OCI-M2 (cell line): ENCODE measurements around the gene RHOC.
A peak's percentile ranks its signal among the peaks of the same experiment; 100 is the strongest.

Experiments
- DNase-seq: peaks from one replicate; lab custom pipeline; 2025; ENCODE audit not compliant: unreplicated experiment; lab: John Stamatoyannopoulos, UW

Gene RHOC

GRCh38 chr1:112718691-112719418, 11.9 kb upstream of the RHOC start:
- no peak for DNase-seq

GRCh38 chr1:112717263-112717873, 10.4 kb upstream of the RHOC start:
- DNase-seq, result no peak

- peak; percentile 67 for DNase-seq
Measured at GRCh38 chr1:112716133-112716720, 9.3 kb upstream of the RHOC start.

GRCh38 chr1:112715264-112716053, 8.5 kb upstream of the RHOC start, which contains the start of gene PPM1J:
Gene PPM1J, minus strand, starts transcription at chr1:112715332. Its CDS starts 31 bp downstream, at chr1:112715301.
- DNase-seq, result peak; percentile 46

GRCh38 chr1:112714313-112715263, 7.7 kb upstream of the RHOC start:
- no peak for DNase-seq

- DNase-seq, result no peak
Measured at GRCh38 chr1:112713466-112714312, 6.8 kb upstream of the RHOC start.

- no peak for DNase-seq
Measured at GRCh38 chr1:112712701-112713128, 5.8 kb upstream of the RHOC start.

- no peak for DNase-seq
Measured at GRCh38 chr1:112712191-112712590, 5.3 kb upstream of the RHOC start.

GRCh38 chr1:112711670-112712069, 4.7 kb upstream of the RHOC start:
- no peak for DNase-seq

GRCh38 chr1:112711041-112711440, 4.1 kb upstream of the RHOC start:
- no peak for DNase-seq

- no peak for DNase-seq
Measured at GRCh38 chr1:112710586-112710985, 3.7 kb upstream of the RHOC start.

- DNase-seq, result no peak
Measured at GRCh38 chr1:112710159-112710558, 3.2 kb upstream of the RHOC start.

- DNase-seq, result no peak
Measured at GRCh38 chr1:112708489-112708888, 1.6 kb upstream of the RHOC start.

- no peak for DNase-seq
Measured at GRCh38 chr1:112708002-112708448, 1.1 kb upstream of the RHOC start.

GRCh38 chr1:112707221-112708001, 484 bp upstream of the RHOC start:
- no peak for DNase-seq

- peak; percentile 79 for DNase-seq
Measured at GRCh38 chr1:112704934-112705627, 1.8 kb downstream of the RHOC start.

- no peak for DNase-seq
Measured at GRCh38 chr1:112704391-112704933, 2.5 kb downstream of the RHOC start.

GRCh38 chr1:112703706-112704105, 3.2 kb downstream of the RHOC start:
- no peak for DNase-seq
